Activated CD4-positive, CD25-positive, alpha-beta regulatory T cell treated with anti-CD3 and anti-CD28 coated beads, Interleukin-2, amount 50 U/mL, for 72 hours (primary cell): Measurements from ENCODE around the gene CNPY3.
A peak's percentile ranks its signal among the peaks of the same experiment; 100 is the strongest.

Experiments
- DNase-seq: peaks from one replicate; pipeline ENCODE4 v3.0.0; 2021

Gene CNPY3

DNA sequence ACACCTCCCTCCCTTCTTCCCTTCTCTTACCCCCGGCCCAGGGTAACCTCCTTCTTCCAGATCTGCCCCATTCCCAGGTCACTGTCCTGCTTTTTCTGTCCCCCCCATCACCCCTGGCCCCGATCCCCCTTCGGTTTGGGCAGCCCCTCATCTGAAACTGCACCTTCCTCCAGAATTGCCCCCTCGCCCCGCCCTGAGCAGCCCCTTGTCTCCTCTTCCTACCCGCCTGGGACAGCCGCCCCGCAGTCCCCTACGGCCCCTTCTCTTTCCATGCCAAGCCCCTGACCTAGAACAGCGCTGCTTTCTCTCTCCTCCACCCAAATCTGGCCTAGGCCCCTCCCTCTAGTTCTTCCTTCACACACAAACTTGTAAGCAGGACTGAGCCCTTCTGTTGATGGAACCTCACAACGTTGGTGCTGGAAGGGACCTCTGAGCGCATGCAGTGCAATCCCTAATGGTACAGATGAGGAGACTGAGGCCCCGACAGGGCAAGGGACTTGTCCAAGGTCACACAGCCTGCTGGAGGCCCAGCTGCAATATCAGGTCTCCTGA, 55.7 kb downstream of the CNPY3 start:
- DNase-seq: peak; percentile 35

DNA sequence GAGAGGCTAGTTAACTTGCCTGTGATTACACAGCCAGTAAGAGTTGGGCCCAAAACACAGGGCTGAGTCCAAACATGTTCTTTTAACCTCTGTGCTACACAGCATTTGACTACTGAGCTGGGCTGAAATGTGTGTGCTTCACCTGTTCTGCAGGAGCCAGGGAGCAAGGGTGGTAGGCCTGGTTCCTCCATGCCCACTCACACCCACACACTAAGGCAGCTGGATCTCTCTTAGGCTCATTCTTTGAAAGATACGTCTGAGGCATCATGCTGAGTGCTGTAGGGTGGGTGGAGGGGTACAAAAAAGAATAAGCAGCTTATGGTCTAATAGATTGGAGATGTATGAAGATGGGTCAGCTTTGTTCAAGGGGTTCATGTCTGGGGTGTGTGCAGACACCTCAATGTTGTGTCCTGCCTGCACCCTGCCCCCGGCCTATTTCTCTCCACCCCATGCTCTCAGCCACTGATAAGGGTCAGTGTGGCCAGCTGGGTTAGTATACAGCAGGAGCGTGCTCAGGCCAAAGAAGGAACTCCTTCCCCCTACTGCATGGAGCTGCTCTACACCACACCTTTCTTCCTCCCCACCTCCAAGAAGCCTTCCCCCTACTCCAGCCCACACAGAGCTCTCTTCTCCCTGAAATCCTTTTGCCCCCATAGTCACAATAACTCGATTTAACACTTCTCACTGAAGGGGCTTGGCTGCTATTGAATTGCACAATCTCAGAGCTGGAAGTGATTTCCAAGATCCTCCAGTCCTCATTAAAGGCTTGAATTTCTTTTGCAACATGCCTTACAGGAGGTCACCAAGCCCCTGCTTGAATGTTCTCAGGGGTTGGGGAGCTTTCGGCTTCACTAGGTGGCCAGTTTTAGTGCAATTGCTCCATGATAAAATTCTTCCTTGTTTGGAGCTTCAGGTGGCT, 58.5 kb downstream of the CNPY3 start:
- DNase-seq: no peak

DNA sequence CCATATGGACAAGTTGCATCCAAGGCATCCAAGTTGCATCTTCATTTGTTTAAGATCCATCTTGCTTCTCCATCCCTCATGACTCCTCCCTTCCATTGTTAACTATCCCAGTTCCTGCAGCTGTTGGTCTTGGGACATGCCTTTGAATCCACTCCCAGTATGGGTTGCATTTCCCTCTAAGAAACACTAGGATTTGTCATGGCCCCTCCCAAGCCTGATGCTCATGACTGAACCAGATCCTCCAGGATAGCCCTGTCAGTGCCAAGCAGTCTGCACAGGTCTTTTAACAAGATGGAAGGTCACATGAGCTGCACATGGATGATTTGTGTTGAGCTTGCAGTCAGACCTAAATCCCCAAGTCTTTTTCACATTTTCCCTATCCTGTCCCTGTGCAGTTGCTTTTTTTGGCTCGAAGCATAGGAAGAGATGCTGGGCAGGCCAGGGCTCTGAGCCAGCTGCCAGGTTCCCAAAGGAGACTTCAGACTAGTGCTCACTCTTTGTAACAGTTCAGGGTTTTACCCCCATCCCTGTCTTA, 59.3 kb downstream of the CNPY3 start:
- DNase-seq: no peak
